Parathyroid adenoma (tissue), 2 donors: ENCODE results near the gene CSTB.

Experiments
- H2AFZ ChIP-seq: fragments of 300-600 bp; sonication (generic); one replicate; pipeline ENCODE4 v1.7.0; 2017; ENCODE audit warnings: antibody characterized with exemption, mild to moderate bottlenecking
- H3K27ac ChIP-seq: fragments of 300-600 bp; sonication (generic); one replicate; pipeline ENCODE4 v1.7.0; 2017
- H3K27me3 ChIP-seq: fragments of 300-600 bp; sonication (generic); one replicate; pipeline ENCODE4 v1.7.0; 2017; ENCODE audit warnings: low read length; ENCODE audit not compliant: control insufficient read depth, insufficient read depth
- H3K36me3 ChIP-seq: fragments of 300-600 bp; sonication (generic); one replicate; pipeline ENCODE4 v1.7.0; 2017; ENCODE audit warnings: low read length; ENCODE audit not compliant: control insufficient read depth, insufficient read depth
- H3K4me1 ChIP-seq: fragments of 300-600 bp; sonication (generic); one replicate; pipeline ENCODE4 v1.7.0; 2017; ENCODE audit warnings: control low read depth
- H3K4me2 ChIP-seq: fragments of 300-600 bp; sonication (generic); one replicate; pipeline ENCODE4 v1.7.0; 2017; ENCODE audit warnings: low read length
- H3K4me3 ChIP-seq: fragments of 300-600 bp; sonication (generic); one replicate; pipeline ENCODE4 v1.7.0; 2017; ENCODE audit warnings: low read depth, low read length
- H3K79me2 ChIP-seq: fragments of 300-600 bp; sonication (generic); one replicate; pipeline ENCODE4 v1.7.0; 2017; ENCODE audit warnings: control low read depth
- H3K9ac ChIP-seq: fragments of 300-600 bp; sonication (generic); one replicate; pipeline ENCODE4 v1.7.0; 2017; ENCODE audit warnings: mild to moderate bottlenecking
- H3K9me3 ChIP-seq: fragments of 300-600 bp; sonication (generic); one replicate; pipeline ENCODE4 v1.7.0; 2017; ENCODE audit warnings: low read length; ENCODE audit not compliant: control insufficient read depth
- CTCF ChIP-seq: fragments of 300-600 bp; sonication (generic); IDR thresholded peaks from one replicate; pipeline ENCODE4 v1.7.0; 2017; ENCODE audit warnings: antibody characterized with exemption, mild to moderate bottlenecking
- donor health status: primary hyperparathyroidism.

The CSTB gene

DNA sequence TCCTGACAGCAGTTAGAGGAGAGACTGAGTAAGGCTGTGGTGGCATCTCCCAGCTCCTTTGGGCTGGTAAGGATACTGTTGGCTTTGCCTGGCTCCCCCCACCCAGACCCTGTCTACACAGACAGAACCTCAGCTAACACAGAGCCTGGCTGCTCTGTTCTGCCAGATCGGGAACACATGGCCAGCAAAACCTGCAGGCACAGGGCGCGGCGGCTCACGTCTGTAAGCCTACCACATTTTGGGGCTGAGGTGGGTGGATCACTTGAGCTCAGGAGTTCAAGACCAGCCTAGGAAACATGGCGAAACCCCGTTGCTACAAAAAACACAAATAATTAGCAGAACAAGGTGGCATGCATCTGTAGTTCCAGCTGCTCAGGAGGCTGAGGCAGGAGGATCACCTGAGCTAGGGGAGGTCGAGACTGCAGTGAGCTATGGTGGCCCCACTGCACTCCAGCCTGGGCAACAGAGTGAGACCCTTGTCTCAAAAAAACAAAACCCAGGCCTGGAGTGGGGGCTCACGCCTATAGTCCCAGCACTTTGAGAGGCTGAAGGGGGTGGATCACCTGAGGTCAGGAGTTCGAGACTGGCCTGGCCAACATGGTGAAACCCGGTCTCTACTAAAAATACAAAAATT is 6.7 kb downstream of the CSTB start:
- Histone ChIP-seq H3K27me3 (no peaks in the 10 kb centered on the region), H3K27ac (no peak overlapping the region), H3K4me2 (no peak overlapping the region), H3K4me3 (no peak overlapping the region), H3K36me3 (no peaks in the 10 kb centered on the region), H3K9ac (no peak overlapping the region), H2AFZ (no peak overlapping the region), H3K4me1 (no peaks in the 10 kb centered on the region), H3K79me2 (no peaks in the 10 kb centered on the region), H3K9me3 (no peaks in the 10 kb centered on the region)
- no peak for TF ChIP-seq CTCF

DNA sequence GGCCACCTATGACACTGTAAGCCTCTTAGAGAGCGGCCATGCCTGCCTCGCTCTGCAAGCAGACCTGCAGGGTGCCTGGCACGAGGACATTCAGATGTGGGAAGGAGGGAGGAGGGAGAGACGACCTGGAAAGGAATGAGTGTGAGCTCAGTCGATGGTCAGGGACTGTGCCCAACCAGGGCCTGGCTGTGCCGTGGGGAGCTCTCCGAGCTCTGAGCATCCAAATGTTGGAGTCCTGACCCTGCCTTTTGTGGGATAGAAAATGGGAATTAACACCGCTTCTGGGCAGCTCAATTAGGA is 7.3 kb downstream of the CSTB start:
- H3K9ac ChIP-seq, result no peak overlapping the region

DNA sequence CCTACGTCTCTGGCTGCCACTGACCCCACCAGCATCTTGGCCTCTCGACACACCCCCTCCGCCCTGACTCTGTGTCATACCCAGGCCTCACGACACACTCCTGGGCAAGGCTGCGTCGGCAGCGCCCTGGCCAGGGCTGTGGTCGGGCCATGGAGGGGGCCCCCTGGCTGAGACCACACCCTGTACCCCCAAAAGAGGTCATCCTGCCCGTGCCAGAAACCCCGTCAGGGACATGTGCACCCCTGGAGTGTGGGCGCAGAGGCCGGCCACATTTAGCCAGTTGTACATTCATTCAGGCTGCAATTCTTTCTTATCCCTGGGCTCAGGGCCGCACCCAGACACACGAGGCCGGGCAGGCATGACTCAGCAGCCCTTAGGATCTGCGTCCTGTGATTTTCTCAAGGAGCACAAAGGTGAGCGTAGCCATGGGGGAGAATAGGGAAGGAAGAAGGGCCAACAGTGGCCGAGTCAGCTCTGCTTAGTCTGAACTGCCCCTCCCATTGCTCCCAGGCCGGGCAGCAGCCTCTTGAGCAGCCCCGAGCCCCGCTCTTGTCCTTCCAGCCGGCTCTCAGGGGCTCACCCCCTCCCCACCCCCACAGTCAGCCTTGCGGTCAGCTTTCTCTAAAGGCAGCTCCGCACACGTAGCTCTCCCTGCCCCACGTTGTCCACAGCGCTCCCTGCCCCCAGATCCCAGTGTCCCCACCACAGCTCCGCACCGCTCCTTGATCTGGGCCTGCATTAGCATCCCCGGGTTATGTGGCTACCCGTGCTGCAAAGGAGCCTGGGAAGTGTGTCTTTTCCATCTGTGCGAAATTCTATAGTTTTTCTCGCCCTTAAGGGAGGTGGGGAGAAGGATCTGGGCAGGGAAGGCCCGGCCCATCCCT is 7.9 kb downstream of the CSTB start:
- no peaks in the 10 kb centered on the region for H3K36me3 ChIP-seq
- no peak overlapping the region for H3K4me2 ChIP-seq
- no peak for TF ChIP-seq CTCF
- no peak overlapping the region for H3K9ac ChIP-seq
- H3K4me3 ChIP-seq, result no peak overlapping the region
- H3K27ac ChIP-seq, result no peak overlapping the region
- H3K79me2 ChIP-seq, result no peaks in the 10 kb centered on the region
- no peaks in the 10 kb centered on the region for H3K9me3 ChIP-seq
- no peak overlapping the region for H2AFZ ChIP-seq
- no peaks in the 10 kb centered on the region for H3K4me1 ChIP-seq
- H3K27me3 ChIP-seq, result no peaks in the 10 kb centered on the region

More for the DNA sequence above, 7.3 kb downstream of the CSTB start:
- no peak for TF ChIP-seq CTCF
- Histone ChIP-seq H3K27ac (no peak overlapping the region), H3K79me2 (no peaks in the 10 kb centered on the region), H3K4me1 (no peaks in the 10 kb centered on the region), H3K4me3 (no peak overlapping the region), H2AFZ (no peak overlapping the region), H3K36me3 (no peaks in the 10 kb centered on the region), H3K9me3 (no peaks in the 10 kb centered on the region), H3K27me3 (no peaks in the 10 kb centered on the region), H3K4me2 (no peak overlapping the region)

- H3K4me2 ChIP-seq, result no peak overlapping the region
- H3K36me3 ChIP-seq, result no peaks in the 10 kb centered on the region
- H3K27ac ChIP-seq, result no peak overlapping the region
- no peak overlapping the region for H2AFZ ChIP-seq
- H3K9ac ChIP-seq, result no peak overlapping the region
- H3K79me2 ChIP-seq, result no peaks in the 10 kb centered on the region
- H3K4me3 ChIP-seq, result no peak overlapping the region
- H3K9me3 ChIP-seq, result no peaks in the 10 kb centered on the region
- no peaks in the 10 kb centered on the region for H3K27me3 ChIP-seq
- H3K4me1 ChIP-seq, result no peaks in the 10 kb centered on the region
- no peak for TF ChIP-seq CTCF
These were observed 8.6 kb downstream of the CSTB start for GRCh38 chr21:43767498-43767983.
